Right lobe of liver (tissue), 4 donors: ENCODE data around the gene GRIA1.

Experiments
- CTCF ChIP-seq, 4 donors: fragments of 200-600 bp in 3 of 4; fragments of 450-650 bp in 1 of 4; IDR thresholded peaks; one replicate each; pipeline versions ENCODE4 v1.5.1 to v1.8.0; 2016 to 2022; ENCODE audit warnings: antibody characterized with exemption in 4 of 4, mild to moderate bottlenecking in 2 of 4
- POLR2A ChIP-seq: fragments of 450-650 bp; IDR thresholded peaks from one replicate; pipeline ENCODE4 v1.6.1; 2017; ENCODE audit warnings: antibody characterized with exemption, mild to moderate bottlenecking
- donor health status: DM: no; HTN: no; CAD: no.
- donor health status: DM: no; HTN: no; CAD: no.
- donor health status: DM: no; HTN: yes; CAD: no.

GRCh38 chr5:153491038-153491744 is 721 bp downstream of the GRIA1 start:
- TF ChIP-seq CTCF (IDR thresholded peaks at IDR 0.05) (no peak), POLR2A (no peak)
